IMR-90 (cell line): ENCODE data around the gene PDE8B. TPM values are rescaled to one million over a fixed set of nuclear protein-coding genes. Genes with fewer than 3 reads are reported as not detected.

Experiments used
- ATAC-seq: fragments of 200-7000 bp; cut with Tn5 transposase; 2 replicates; pipeline ENCODE4 v1.9.1; 2020; ENCODE audit warnings: low read depth, mild to moderate bottlenecking, moderate library complexity
- BruUV-seq: library from RNA; stranded (reverse); fragments of 400-500 nt; replicated peaks from 2 replicates; lab custom pipeline; 2021; lab: Mats Ljungman, UMichigan
- CTCF ChIA-PET: fragments of 300-600 bp; formaldehyde crosslinking; extraction: SDS; loops from one replicate; lab custom pipeline; 2021; ENCODE audit warnings: antibody characterized with exemption; lab: Yijun Ruan, JAX
- POLR2A ChIA-PET: fragments of 300-600 bp; sonication (Branson Sonifier 250); formaldehyde crosslinking; loops from one replicate; lab custom pipeline; 2022; ENCODE audit warnings: antibody characterized with exemption; ENCODE audit not compliant: unreplicated experiment; lab: Charles Lee
- DNase-seq: peaks from one replicate; pipeline ENCODE4 v3.0.0; 2013
- H2AFZ ChIP-seq: replicated peaks from 2 replicates; pipeline ENCODE3; 2013; ENCODE audit warnings: low read length, mild to moderate bottlenecking; ENCODE audit not compliant: poor library complexity
- H2AK5ac ChIP-seq: 2 replicates; pipeline ENCODE4 v1.6.1; 2013; ENCODE audit warnings: low read depth, low read length, inconsistent platforms
- H2AK9ac ChIP-seq: replicated peaks from 2 replicates; pipeline ENCODE3; 2013; ENCODE audit warnings: mild to moderate bottlenecking, low read depth, low read length, moderate library complexity; ENCODE audit not compliant: poor library complexity
- H2BK120ac ChIP-seq: 2 replicates; pipeline ENCODE4 v1.6.1; 2013; ENCODE audit warnings: low read depth, low read length, inconsistent platforms
- H2BK15ac ChIP-seq: 3 replicates; pipeline ENCODE4 v1.6.1; 2013; ENCODE audit warnings: low read depth, low read length, inconsistent platforms
- H2BK20ac ChIP-seq: 2 replicates; pipeline ENCODE4 v1.6.1; 2013; ENCODE audit warnings: low read depth, mild to moderate bottlenecking, inconsistent platforms, low read length, moderate library complexity
- H2BK5ac ChIP-seq: 2 replicates; pipeline ENCODE4 v1.6.1; 2013; ENCODE audit warnings: mild to moderate bottlenecking, low read depth, low read length, inconsistent platforms; ENCODE audit not compliant: poor library complexity, severe bottlenecking
- H3K14ac ChIP-seq: replicated peaks from 2 replicates; pipeline ENCODE4 v1.6.1; 2013; ENCODE audit warnings: low read depth, low read length, inconsistent platforms
- H3K18ac ChIP-seq: 2 replicates; pipeline ENCODE4 v1.6.1; 2013; ENCODE audit warnings: low read depth, low read length, control low read depth
- H3K23ac ChIP-seq: 2 replicates; pipeline ENCODE4 v1.6.1; 2013; ENCODE audit warnings: low read depth, low read length, inconsistent platforms
- H3K27ac ChIP-seq: 2 replicates; pipeline ENCODE4 v1.5.1; 2013; ENCODE audit warnings: mild to moderate bottlenecking, control low read depth, low read length; ENCODE audit not compliant: insufficient read depth
- H3K27me3 ChIP-seq: 2 replicates; pipeline ENCODE4 v1.6.1; 2013; ENCODE audit warnings: low read length; ENCODE audit not compliant: control insufficient read depth, insufficient read depth
- H3K36me3 ChIP-seq: 2 replicates; pipeline ENCODE4 v1.6.1; 2013; ENCODE audit warnings: low read length, mixed read lengths; ENCODE audit not compliant: control insufficient read depth, insufficient read depth
- H3K4ac ChIP-seq: 2 replicates; pipeline ENCODE4 v1.6.1; 2013; ENCODE audit warnings: low read depth, low read length, inconsistent platforms
- H3K4me1 ChIP-seq: 2 replicates; pipeline ENCODE4 v1.6.1; 2013; ENCODE audit warnings: low read length, mixed read lengths; ENCODE audit not compliant: control insufficient read depth, insufficient read depth
- H3K4me2 ChIP-seq: 2 replicates; pipeline ENCODE4 v1.6.1; 2013; ENCODE audit warnings: low read depth, mild to moderate bottlenecking, control low read depth, low read length, moderate library complexity
- H3K4me3 ChIP-seq: 2 replicates; pipeline ENCODE4 v1.5.1; 2013; ENCODE audit warnings: low read depth, mild to moderate bottlenecking, control low read depth, low read length, moderate library complexity; ENCODE audit not compliant: insufficient read depth
- H3K56ac ChIP-seq: 2 replicates; pipeline ENCODE4 v1.6.1; 2013; ENCODE audit warnings: low read length, inconsistent platforms; ENCODE audit not compliant: insufficient read depth; ENCODE audit errors: extremely low read depth
- H3K79me1 ChIP-seq, 2 experiments: 2 replicates each; pipeline ENCODE4 v1.6.1; 2013; ENCODE audit warnings: low read length in 2 of 2, inconsistent platforms in 1 of 2, low read depth in 1 of 2
- H3K9ac ChIP-seq: 2 replicates; pipeline ENCODE4 v1.6.1; 2013; ENCODE audit warnings: low read depth, low read length, control low read depth
- H3K9me1 ChIP-seq: 2 replicates; pipeline ENCODE4 v1.6.1; 2013; ENCODE audit warnings: low read length, inconsistent platforms; ENCODE audit not compliant: insufficient read depth
- H3K9me3 ChIP-seq: 2 replicates; pipeline ENCODE4 v1.6.1; 2013; ENCODE audit warnings: low read length; ENCODE audit not compliant: control insufficient read depth, insufficient read depth
- H4K20me1 ChIP-seq: 2 replicates; pipeline ENCODE4 v1.6.1; 2013; ENCODE audit warnings: low read length, inconsistent platforms; ENCODE audit not compliant: insufficient read depth
- H4K5ac ChIP-seq: 2 replicates; pipeline ENCODE4 v1.6.1; 2013; ENCODE audit warnings: mild to moderate bottlenecking, low read depth, low read length, control low read depth
- H4K8ac ChIP-seq, 2 experiments: 2 replicates each; pipeline ENCODE4 v1.6.1; 2013; ENCODE audit warnings: low read depth in 2 of 2, low read length in 2 of 2, control low read depth in 1 of 2, inconsistent platforms in 1 of 2
- H4K91ac ChIP-seq: 2 replicates; pipeline ENCODE4 v1.6.1; 2013; ENCODE audit warnings: low read depth, low read length, inconsistent platforms; ENCODE audit not compliant: insufficient read depth
- CHD1 ChIP-seq: IDR thresholded peaks from 2 replicates; pipeline ENCODE4 v1.6.1; 2012; ENCODE audit warnings: low read depth, low read length, improper control_type of control experiment
- FOS ChIP-seq: fragments of 150-350 bp; IDR thresholded peaks from 2 replicates; pipeline ENCODE4 v1.6.1; 2016; ENCODE audit warnings: low read depth, low read length
- MAFK ChIP-seq: IDR thresholded peaks from 2 replicates; pipeline ENCODE4 v1.6.1; 2012; ENCODE audit warnings: low read depth, low read length, improper control_type of control experiment
- MAZ ChIP-seq: IDR thresholded peaks from 2 replicates; pipeline ENCODE4 v1.6.1; 2012; ENCODE audit warnings: low read depth, mild to moderate bottlenecking, low read length, improper control_type of control experiment, moderate library complexity, borderline replicate concordance
- MXI1 ChIP-seq: IDR thresholded peaks from 2 replicates; pipeline ENCODE4 v1.6.1; 2012; ENCODE audit warnings: low read depth, mild to moderate bottlenecking, low read length, moderate library complexity, borderline replicate concordance
- NFE2L2 ChIP-seq: fragments of 150-350 bp; IDR thresholded peaks from 2 replicates; pipeline ENCODE4 v1.6.1; 2016; ENCODE audit warnings: low read depth, mild to moderate bottlenecking, low read length
- RCOR1 ChIP-seq: IDR thresholded peaks from 2 replicates; pipeline ENCODE4 v1.6.1; 2012; ENCODE audit warnings: mild to moderate bottlenecking, low read length, improper control_type of control experiment; ENCODE audit not compliant: insufficient replicate concordance
- SMC3 ChIP-seq: fragments of 150-350 bp; IDR thresholded peaks from 2 replicates; pipeline ENCODE4 v1.6.1; 2016; ENCODE audit warnings: low read depth, mild to moderate bottlenecking, antibody characterized with exemption, low read length, moderate library complexity
- WGBS, 2 experiments: methylation state at CpG; one replicate each; pipeline versions ENCODE4 v1.1.5 to v1.1.7; 2013; ENCODE audit warnings: missing lambda C conversion rate in 2 of 2; ENCODE audit not compliant: insufficient read length in 1 of 2; ENCODE audit errors: extremely low coverage in 2 of 2; 5-methylcytosine and 5-hydroxymethylcytosine counted together
- dilution Hi-C: fragments of 300-500 bp; cut with HindIII; formaldehyde crosslinking; loops from one replicate; pipeline ENCODE4 v1.14.3; 2018; ENCODE audit warnings: low sequenced_read_pairs; ENCODE audit not compliant: unreplicated experiment
- in situ Hi-C: fragments of 300-500 bp; cut with MboI; formaldehyde crosslinking; loops from 3 replicates; pipeline ENCODE4 v1.14.3; 2019; ENCODE audit warnings: low sequenced_read_pairs, inconsistent platforms, mixed read lengths
- intact Hi-C: fragments of 100-400 bp; cut with micrococcal nuclease; formaldehyde crosslinking; loops from 2 replicates; pipeline ENCODE4 v1.10.0; 2022
- polyA plus RNA-seq, 3 experiments: library from polyadenylated mRNA; depleted of rRNA; stranded (reverse); fragments of >200 nt; gene quantifications; 2 replicates each; pipeline ENCODE4 v1.2.3, GENCODE V29; 2012; ENCODE audit warnings: low replicate concordance in 1 of 3
- total RNA-seq: library from RNA; depleted of rRNA; stranded (reverse); fragments of >200 nt; gene quantifications from 2 replicates; pipeline ENCODE4 v1.2.3, GENCODE V29; 2012
- TF ChIP-seq, protein P1 (sequence below): conservative IDR thresholded peaks from 2 replicates; pipeline ENCODE4 v1.5.1; 2012; ENCODE audit warnings: mild to moderate bottlenecking, low read depth, low read length, improper control_type of control experiment

The PDE8B gene
- total and polyA plus RNA-seq, 2 of the 4 experiments (the other 2 are of a cell fraction): under 0.01 to 0.03 TPM

DNA sequence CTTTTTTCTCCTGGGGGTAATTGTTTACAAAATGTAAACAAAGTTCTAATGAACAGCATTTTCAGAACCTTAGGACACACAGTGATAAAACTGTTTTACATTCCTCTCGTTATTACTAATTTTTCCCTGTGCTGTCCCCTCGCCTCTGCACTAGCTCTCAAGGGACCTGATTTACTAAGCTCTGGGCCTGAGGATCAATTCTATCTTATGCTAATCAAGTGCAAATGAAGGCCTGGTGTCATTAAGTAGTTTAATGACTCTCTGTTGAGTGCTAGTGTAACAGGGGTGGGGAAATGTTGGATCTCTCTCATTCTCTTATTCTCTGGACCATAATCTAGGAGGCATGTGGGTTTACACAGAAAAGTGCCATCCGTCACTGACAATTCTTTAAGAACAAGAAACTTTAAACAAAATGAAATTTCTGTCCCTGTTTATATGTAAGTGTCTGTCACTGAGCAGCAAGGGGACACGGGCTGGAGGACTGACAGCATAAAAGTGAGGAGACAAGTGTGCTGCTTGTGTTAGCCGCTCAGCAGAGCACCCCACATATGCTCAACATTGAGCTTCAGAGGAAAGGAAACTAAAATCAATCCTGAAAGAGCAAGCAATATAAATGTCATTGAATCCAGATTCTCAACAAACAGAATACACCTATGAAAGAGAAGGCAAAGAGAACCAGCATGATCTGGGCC lies 166.3 kb downstream of the PDE8B start:
- no peak for ATAC-seq
- no peak overlapping the region for H2BK120ac ChIP-seq
- H2AK5ac ChIP-seq: no peak overlapping the region
- H3K56ac ChIP-seq: no peak overlapping the region
- no TSS peak for BruUV-seq
- no peak overlapping the region for H4K5ac ChIP-seq
- no peak overlapping the region for H3K9ac ChIP-seq
- no peak overlapping the region for H2AFZ ChIP-seq
- no peak overlapping the region for H2BK15ac ChIP-seq
- no peaks in the 10 kb centered on the region for H3K9me3 ChIP-seq
- H3K18ac ChIP-seq: no peak overlapping the region
- H2BK20ac ChIP-seq: no peak overlapping the region
- H3K36me3 ChIP-seq: no peaks in the 10 kb centered on the region
- WGBS, 2 experiments: no CpG with 5 or more reads among the region's 5 CpGs
- no peak overlapping the region for H2AK9ac ChIP-seq
- H3K27me3 ChIP-seq: peaks cover 20% of the 10 kb centered on the region
- no peak overlapping the region for H3K4ac ChIP-seq
- H4K20me1 ChIP-seq: no peaks in the 10 kb centered on the region
- no peak for DNase-seq
- dilution Hi-C loops: no loop called here
- H3K23ac ChIP-seq: no peak overlapping the region
- intact Hi-C loops: no loop called here
- no peak overlapping the region for H3K27ac ChIP-seq
- H4K8ac ChIP-seq: no peak overlapping the region
- H3K4me2 ChIP-seq: no peak overlapping the region
- ChIA-PET POLR2A (no interaction called here), CTCF (interaction anchor here (0.6 kb wide), 1 partner anchor 262 kb away, joined by 4 read pairs; no protein-coding TSS in a partner anchor)
- no peaks in the 10 kb centered on the region for H3K79me1 ChIP-seq
- no peak overlapping the region for H4K91ac ChIP-seq
- no peaks in the 10 kb centered on the region for H3K9me1 ChIP-seq
- TF ChIP-seq FOS (no peak), SMC3 (no peak), MXI1 (no peak), RCOR1 (no peak), MAZ (no peak), NFE2L2 (no peak), CHD1 (no peak), MAFK (no peak)
- TF ChIP-seq, protein P1, sequence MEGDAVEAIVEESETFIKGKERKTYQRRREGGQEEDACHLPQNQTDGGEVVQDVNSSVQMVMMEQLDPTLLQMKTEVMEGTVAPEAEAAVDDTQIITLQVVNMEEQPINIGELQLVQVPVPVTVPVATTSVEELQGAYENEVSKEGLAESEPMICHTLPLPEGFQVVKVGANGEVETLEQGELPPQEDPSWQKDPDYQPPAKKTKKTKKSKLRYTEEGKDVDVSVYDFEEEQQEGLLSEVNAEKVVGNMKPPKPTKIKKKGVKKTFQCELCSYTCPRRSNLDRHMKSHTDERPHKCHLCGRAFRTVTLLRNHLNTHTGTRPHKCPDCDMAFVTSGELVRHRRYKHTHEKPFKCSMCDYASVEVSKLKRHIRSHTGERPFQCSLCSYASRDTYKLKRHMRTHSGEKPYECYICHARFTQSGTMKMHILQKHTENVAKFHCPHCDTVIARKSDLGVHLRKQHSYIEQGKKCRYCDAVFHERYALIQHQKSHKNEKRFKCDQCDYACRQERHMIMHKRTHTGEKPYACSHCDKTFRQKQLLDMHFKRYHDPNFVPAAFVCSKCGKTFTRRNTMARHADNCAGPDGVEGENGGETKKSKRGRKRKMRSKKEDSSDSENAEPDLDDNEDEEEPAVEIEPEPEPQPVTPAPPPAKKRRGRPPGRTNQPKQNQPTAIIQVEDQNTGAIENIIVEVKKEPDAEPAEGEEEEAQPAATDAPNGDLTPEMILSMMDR: no peak
- H3K14ac ChIP-seq: no peak overlapping the region
- no peaks in the 10 kb centered on the region for H3K4me1 ChIP-seq
- H3K4me3 ChIP-seq: no peak overlapping the region
- in situ Hi-C loops: no loop called here
- no peak overlapping the region for H2BK5ac ChIP-seq
